Subcutaneous abdominal adipose tissue (tissue), 5 donors: ENCODE results near the gene PPP1R26.

Experiments
- H3K27ac ChIP-seq: one replicate; pipeline ENCODE4 v1.7.0; 2013; ENCODE audit warnings: low read depth, mild to moderate bottlenecking, inconsistent platforms, low read length, moderate library complexity
- H3K27me3 ChIP-seq, 5 donors: one replicate each; pipeline ENCODE4 v1.7.0; 2013; ENCODE audit warnings: low read length in 5 of 5, inconsistent platforms in 1 of 5; ENCODE audit not compliant: control insufficient read depth in 5 of 5, insufficient read depth in 4 of 5
- H3K36me3 ChIP-seq, 5 donors: one replicate each; pipeline ENCODE4 v1.7.0; 2013; ENCODE audit warnings: low read length in 5 of 5; ENCODE audit not compliant: control insufficient read depth in 5 of 5, insufficient read depth in 5 of 5
- H3K4me1 ChIP-seq, 5 donors: one replicate each; pipeline ENCODE4 v1.7.0; 2013; ENCODE audit warnings: low read length in 5 of 5, mild to moderate bottlenecking in 3 of 5, moderate library complexity in 1 of 5; ENCODE audit not compliant: control insufficient read depth in 5 of 5, insufficient read depth in 5 of 5
- H3K4me3 ChIP-seq, 5 donors: one replicate each; pipeline ENCODE4 v1.7.0; 2013; ENCODE audit warnings: low read length in 5 of 5, low read depth in 1 of 5
- H3K9ac ChIP-seq, 5 donors: one replicate each; pipeline ENCODE4 v1.7.0; 2013; ENCODE audit warnings: low read length in 5 of 5, mild to moderate bottlenecking in 4 of 5, moderate library complexity in 3 of 5
- H3K9me3 ChIP-seq, 5 donors: one replicate each; pipeline ENCODE4 v1.7.0; 2013; ENCODE audit warnings: low read length in 5 of 5; ENCODE audit not compliant: control insufficient read depth in 5 of 5
- donor health status: healthy.
- donor health status: healthy.
- donor health status: healthy.
- donor health status: healthy.
- donor health status: healthy.

The PPP1R26 gene

DNA sequence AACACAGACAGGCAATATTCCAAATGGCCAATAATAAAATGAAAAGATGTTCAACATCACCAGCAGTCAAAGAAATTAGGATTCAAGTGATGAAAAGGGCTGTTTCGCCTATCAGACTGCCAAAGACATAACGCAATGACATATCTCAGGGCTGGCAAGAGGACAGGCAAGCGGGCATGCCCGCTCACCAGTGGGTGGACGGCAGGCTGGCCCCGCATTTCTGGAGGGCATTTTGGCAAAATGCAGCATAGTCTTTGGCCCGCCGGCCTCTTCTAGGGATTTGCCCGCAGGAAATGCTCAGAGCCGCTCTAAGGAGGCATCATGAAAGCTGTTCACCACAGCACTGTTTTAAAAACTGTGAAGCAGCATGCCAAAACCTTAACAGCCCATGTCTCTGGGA lies 1.4 kb upstream of the PPP1R26 start:
- peak overlapping the region in 1 of 5 donors; percentile 62 for H3K9ac ChIP-seq
- H3K27me3 ChIP-seq: no peaks in the 10 kb centered on the region
- H3K27ac ChIP-seq: no peak overlapping the region
- peaks cover 0 to 17% (median 13%) of the 10 kb centered on the region in 5 donors for H3K4me1 ChIP-seq
- no peaks in the 10 kb centered on the region for H3K9me3 ChIP-seq
- H3K4me3 ChIP-seq: no peak overlapping the region
- no peaks in the 10 kb centered on the region for H3K36me3 ChIP-seq

DNA sequence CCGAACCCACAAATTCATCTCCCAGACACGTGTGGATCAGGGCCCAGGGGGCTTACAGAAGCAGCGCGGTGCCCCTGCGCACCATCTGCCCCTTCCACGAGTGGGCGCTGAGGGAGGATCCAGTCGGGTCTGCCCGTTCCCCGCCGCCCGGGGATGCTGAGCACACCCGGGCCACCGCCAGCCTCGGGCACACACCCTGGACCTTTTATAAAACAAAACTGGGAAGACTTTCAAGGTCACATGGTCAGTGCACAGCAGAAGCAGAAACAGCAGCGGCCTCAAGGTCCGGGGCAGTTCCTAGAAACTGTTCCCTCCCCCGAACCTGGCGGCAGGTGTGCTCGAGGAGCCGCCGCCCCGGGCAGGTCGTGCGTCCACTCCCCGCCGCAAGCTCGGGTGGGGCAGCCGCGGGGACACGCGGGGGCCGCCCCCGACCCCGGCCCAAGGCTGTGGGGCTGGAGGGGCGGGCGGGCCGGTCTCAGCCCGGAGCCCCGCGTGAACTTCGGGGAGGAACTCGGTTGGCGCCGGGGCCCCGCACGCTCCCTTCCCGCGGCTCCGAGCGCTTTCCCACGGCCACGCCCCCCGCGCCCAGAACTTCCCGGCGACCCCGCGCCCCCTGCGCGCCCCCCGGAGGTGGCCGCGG lies 633 bp upstream of the PPP1R26 start:
- H3K27me3 ChIP-seq: no peaks in the 10 kb centered on the region
- H3K9me3 ChIP-seq: no peaks in the 10 kb centered on the region
- peak overlapping the region; percentile 41 for H3K27ac ChIP-seq
- peaks cover 0 to 17% (median 13%) of the 10 kb centered on the region in 5 donors for H3K4me1 ChIP-seq
- H3K9ac ChIP-seq: peak overlapping the region in 3 of 5 donors; percentile 45 to 62 (median 46)
- peak overlapping the region in 4 of 5 donors; percentile 56 to 66 (median 58) for H3K4me3 ChIP-seq
- H3K36me3 ChIP-seq: peaks cover 0 to 7% (median 2%) of the 10 kb centered on the region in 5 donors

- no peak overlapping the region for H3K27ac ChIP-seq
- no peaks in the 10 kb centered on the region for H3K27me3 ChIP-seq
- peak overlapping the region; percentile 57 to 87 (median 76) for H3K4me3 ChIP-seq
- peaks cover 0 to 17% (median 13%) of the 10 kb centered on the region in 5 donors for H3K4me1 ChIP-seq
- H3K9me3 ChIP-seq: no peaks in the 10 kb centered on the region
- peak overlapping the region in 4 of 5 donors; percentile 62 to 76 (median 71) for H3K9ac ChIP-seq
- H3K36me3 ChIP-seq: peaks cover 0 to 21% (median 15%) of the 10 kb centered on the region in 5 donors
Observed at GRCh38 chr9:135480071-135480939, 723 bp downstream of the PPP1R26 start.

DNA sequence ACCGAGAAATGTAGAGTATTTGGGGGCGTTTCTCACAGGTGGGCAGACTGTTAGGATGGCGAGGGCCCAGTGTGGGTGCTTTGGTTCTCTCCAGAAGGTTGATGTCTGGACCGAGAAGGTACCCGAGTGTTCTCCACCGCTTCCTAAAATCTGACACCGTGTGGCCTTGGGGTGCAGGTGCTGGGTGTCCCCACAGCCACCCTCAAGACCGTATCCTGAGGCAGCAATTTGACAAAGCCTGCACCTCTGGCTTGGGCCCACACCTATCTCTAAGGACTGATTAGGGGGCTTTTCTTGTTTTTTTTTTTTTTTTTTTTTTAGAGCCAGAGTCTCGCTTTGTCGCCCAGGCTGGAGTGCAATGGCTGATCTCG lies 1.3 kb downstream of the PPP1R26 start:
- H3K4me1 ChIP-seq: peaks cover 0 to 17% (median 13%) of the 10 kb centered on the region in 5 donors
- no peaks in the 10 kb centered on the region for H3K9me3 ChIP-seq
- peaks cover 0 to 27% (median 21%) of the 10 kb centered on the region in 5 donors for H3K36me3 ChIP-seq
- peak overlapping the region; percentile 57 to 87 (median 76) for H3K4me3 ChIP-seq
- peak overlapping the region in 3 of 5 donors; percentile 71 to 76 (median 71) for H3K9ac ChIP-seq
- no peak overlapping the region for H3K27ac ChIP-seq
- H3K27me3 ChIP-seq: no peaks in the 10 kb centered on the region

DNA sequence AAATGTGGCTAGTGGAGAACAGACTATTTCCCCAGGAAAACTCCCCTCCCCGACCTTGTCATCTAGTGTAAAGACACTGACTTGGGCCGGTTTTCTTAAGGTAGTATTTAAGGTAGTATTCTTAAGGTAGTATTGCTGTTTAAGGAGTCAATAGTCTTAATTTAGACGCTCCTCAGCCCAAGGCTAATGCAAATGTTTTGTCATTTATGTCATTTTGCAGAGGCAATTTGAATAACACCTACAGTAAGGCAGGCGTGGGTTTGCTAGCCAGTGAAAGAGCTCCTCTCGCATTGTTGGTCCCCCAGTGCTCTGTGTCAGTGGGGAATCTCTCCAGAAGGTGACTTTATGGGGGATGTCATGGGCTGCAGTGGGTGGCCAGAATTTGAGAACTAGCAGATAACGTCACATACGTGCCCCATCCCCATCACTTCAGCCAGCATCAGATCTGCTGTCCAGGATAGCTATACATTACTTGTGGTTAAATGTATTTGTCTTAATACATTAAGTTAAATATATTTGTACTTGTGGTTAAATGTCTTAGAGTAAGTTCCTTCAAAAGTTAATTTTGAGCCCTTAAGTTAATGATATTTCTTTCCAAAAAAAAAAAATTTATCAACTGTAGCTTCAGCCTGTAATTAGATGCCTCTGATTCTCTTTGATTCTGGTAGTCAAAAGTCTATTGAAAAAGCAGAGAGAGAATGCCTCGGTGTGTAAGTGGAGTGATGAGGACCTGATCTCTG lies 2.6 kb downstream of the PPP1R26 start:
- H3K9ac ChIP-seq: no peak overlapping the region
- H3K36me3 ChIP-seq: peaks cover 0 to 40% (median 33%) of the 10 kb centered on the region in 5 donors
- no peak overlapping the region for H3K27ac ChIP-seq
- H3K27me3 ChIP-seq: no peaks in the 10 kb centered on the region
- H3K4me3 ChIP-seq: no peak overlapping the region
- H3K9me3 ChIP-seq: no peaks in the 10 kb centered on the region
- H3K4me1 ChIP-seq: peaks cover 0 to 17% (median 13%) of the 10 kb centered on the region in 5 donors

- Histone ChIP-seq H3K9ac (no peak overlapping the region), H3K4me3 (no peak overlapping the region), H3K9me3 (no peaks in the 10 kb centered on the region), H3K4me1 (peaks cover 0 to 11% (median 9%) of the 10 kb centered on the region in 5 donors), H3K27ac (no peak overlapping the region), H3K36me3 (peaks cover 0 to 62% (median 49%) of the 10 kb centered on the region in 5 donors), H3K27me3 (no peaks in the 10 kb centered on the region)
Observed at GRCh38 chr9:135484460-135485277, 5.1 kb downstream of the PPP1R26 start.

- H3K27me3 ChIP-seq: no peaks in the 10 kb centered on the region
- H3K9me3 ChIP-seq: no peaks in the 10 kb centered on the region
- no peak overlapping the region for H3K4me3 ChIP-seq
- H3K4me1 ChIP-seq: peaks cover 0 to 10% (median 7%) of the 10 kb centered on the region in 5 donors
- peaks cover 0 to 65% (median 49%) of the 10 kb centered on the region in 5 donors for H3K36me3 ChIP-seq
- H3K9ac ChIP-seq: no peak overlapping the region
- H3K27ac ChIP-seq: no peak overlapping the region
Observed at GRCh38 chr9:135485385-135485784, 5.8 kb downstream of the PPP1R26 start.

DNA sequence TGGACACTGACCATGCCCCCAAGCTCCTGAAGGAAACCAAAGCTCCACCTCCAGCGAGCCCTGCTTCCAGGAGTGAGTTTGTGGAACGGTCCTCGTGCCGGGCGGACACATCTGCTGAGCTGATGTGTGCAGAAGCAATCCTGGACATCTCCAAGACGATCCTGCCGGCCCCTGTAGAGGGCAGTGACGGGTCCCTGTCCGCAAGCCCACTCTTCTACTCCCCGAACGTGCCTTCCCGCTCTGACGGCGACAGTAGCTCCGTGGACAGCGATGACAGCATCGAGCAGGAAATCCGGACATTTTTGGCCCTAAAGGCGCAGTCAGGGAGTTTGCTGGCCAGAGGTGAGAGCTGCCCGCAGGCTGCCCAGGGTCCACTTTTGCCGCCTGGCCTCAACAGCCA lies 6.2 kb downstream of the PPP1R26 start:
- Histone ChIP-seq H3K27me3 (no peaks in the 10 kb centered on the region), H3K27ac (no peak overlapping the region), H3K36me3 (peaks cover 0 to 68% (median 49%) of the 10 kb centered on the region in 5 donors), H3K9ac (no peak overlapping the region), H3K4me1 (peaks cover 0 to 5% (median 3%) of the 10 kb centered on the region in 5 donors), H3K9me3 (no peaks in the 10 kb centered on the region), H3K4me3 (no peak overlapping the region)
